Gastroesophageal sphincter (tissue), 4 donors: Measurements from ENCODE around the gene POU2AF3. TPM values are rescaled to one million over a fixed set of nuclear protein-coding genes. Genes with fewer than 3 reads are reported as not detected.

Experiments used
- ATAC-seq: fragments of 150-250 bp; one replicate; pipeline ENCODE4 v1.9.1; 2016; ENCODE audit warnings: mild to moderate bottlenecking, moderate library complexity
- H3K27ac ChIP-seq, 4 donors: fragments of 200-600 bp; sonication (generic) in 3 of 4; 1 replicate in 3 of 4; 2 replicates in 1 of 4; pipeline ENCODE4 v1.5.1; 2016 to 2019
- H3K27me3 ChIP-seq: fragments of 200-600 bp; sonication (generic); one replicate; pipeline ENCODE4 v1.5.1; 2019
- H3K36me3 ChIP-seq, 2 donors: fragments of 200-600 bp; sonication (generic); one replicate each; pipeline ENCODE4 v1.5.1; 2019; ENCODE audit warnings: control low read depth in 1 of 2
- H3K4me1 ChIP-seq, 3 donors: fragments of 200-600 bp; sonication (generic); 1 replicate in 2 of 3; 2 replicates in 1 of 3; pipeline ENCODE4 v1.5.1; 2016 to 2019; ENCODE audit warnings: control low read depth in 2 of 3
- H3K4me3 ChIP-seq, 2 donors: fragments of 200-600 bp; sonication (generic); one replicate each; pipeline ENCODE4 v1.5.1; 2019; ENCODE audit warnings: mild to moderate bottlenecking in 1 of 2, moderate library complexity in 1 of 2
- H3K9me3 ChIP-seq, 3 donors: fragments of 200-600 bp; sonication (generic); one replicate each; pipeline ENCODE4 v1.5.1; 2017 to 2019; ENCODE audit warnings: control low read depth in 2 of 3
- EP300 ChIP-seq: sonication (generic); formaldehyde crosslinking; IDR thresholded peaks from one replicate; pipeline ENCODE4 v1.6.1; 2017; ENCODE audit warnings: antibody characterized with exemption, mild to moderate bottlenecking
- POLR2A ChIP-seq, 2 donors: fragments of 450-650 bp; IDR thresholded peaks; one replicate each; pipeline ENCODE4 v1.6.1; 2017; ENCODE audit warnings: antibody characterized with exemption in 2 of 2, mild to moderate bottlenecking in 2 of 2, moderate library complexity in 1 of 2
- POLR2AphosphoS5 ChIP-seq: sonication (generic); formaldehyde crosslinking; IDR thresholded peaks from one replicate; pipeline ENCODE4 v1.6.1; 2017; ENCODE audit warnings: antibody characterized with exemption
- WGBS, 2 donors: methylation state at CpG; one replicate each; pipeline ENCODE4 v1.1.5; 2018; ENCODE audit warnings: low coverage in 1 of 2; 5-methylcytosine and 5-hydroxymethylcytosine counted together
- total RNA-seq, 4 donors: library from RNA; depleted of rRNA; stranded (reverse); fragments of >200 nt; gene quantifications; one replicate each; pipeline ENCODE4 v1.1.0, GENCODE V29; 2016
- TF ChIP-seq, protein P1 (sequence below), 4 experiments: fragments of 200-600 bp in 2 of 4; fragments of 450-650 bp in 2 of 4; sonication (generic) in 1 of 4; IDR thresholded peaks; one replicate each; pipeline ENCODE4 v1.5.1; 2017 to 2019; ENCODE audit warnings: antibody characterized with exemption in 4 of 4, mild to moderate bottlenecking in 2 of 4, moderate library complexity in 2 of 4

POU2AF3 gene
- total RNA-seq, 4 donors from 2014 or later: 1.5 to 3.8 (median 2.2) TPM

DNA sequence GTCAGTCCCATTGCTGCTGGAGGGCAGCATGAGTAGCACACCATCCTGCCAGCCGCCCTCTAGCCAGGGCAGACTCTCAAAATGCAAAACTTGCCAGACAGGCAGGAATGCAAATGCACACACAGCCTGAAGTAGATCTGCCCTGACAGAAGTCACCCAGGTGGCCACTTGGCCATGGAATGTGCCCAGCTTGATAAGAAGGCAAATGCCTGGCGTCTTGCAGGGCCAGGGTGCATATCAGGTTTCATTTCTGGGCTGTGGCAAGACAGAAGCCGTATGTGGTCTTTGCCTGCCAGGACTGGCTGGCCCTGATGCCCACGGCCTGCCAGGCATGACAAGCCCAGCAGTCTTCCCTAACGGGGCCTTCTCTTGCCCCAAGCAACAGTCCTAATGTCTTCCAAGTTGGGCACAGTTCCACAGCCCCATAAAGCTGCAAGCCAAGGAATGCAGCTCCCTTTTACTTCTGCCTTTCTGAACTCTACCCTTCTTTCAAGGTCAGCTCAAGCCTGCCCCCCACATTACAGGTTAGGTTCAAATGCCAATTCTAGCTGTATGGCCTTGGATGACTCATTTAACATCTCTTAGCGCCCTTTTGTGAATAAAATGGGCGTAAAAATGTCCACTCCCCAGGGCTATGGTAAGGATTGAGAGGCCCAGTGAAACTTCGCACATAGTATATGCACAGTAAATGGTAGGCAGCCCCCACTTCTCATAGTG is 29.7 kb downstream of the POU2AF3 start:
- TF ChIP-seq, protein P1, sequence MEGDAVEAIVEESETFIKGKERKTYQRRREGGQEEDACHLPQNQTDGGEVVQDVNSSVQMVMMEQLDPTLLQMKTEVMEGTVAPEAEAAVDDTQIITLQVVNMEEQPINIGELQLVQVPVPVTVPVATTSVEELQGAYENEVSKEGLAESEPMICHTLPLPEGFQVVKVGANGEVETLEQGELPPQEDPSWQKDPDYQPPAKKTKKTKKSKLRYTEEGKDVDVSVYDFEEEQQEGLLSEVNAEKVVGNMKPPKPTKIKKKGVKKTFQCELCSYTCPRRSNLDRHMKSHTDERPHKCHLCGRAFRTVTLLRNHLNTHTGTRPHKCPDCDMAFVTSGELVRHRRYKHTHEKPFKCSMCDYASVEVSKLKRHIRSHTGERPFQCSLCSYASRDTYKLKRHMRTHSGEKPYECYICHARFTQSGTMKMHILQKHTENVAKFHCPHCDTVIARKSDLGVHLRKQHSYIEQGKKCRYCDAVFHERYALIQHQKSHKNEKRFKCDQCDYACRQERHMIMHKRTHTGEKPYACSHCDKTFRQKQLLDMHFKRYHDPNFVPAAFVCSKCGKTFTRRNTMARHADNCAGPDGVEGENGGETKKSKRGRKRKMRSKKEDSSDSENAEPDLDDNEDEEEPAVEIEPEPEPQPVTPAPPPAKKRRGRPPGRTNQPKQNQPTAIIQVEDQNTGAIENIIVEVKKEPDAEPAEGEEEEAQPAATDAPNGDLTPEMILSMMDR (IDR thresholded peaks at IDR 0.05): no peak
- no peak for TF ChIP-seq EP300
- TF ChIP-seq POLR2A (IDR thresholded peaks at IDR 0.05): no peak
- no peak for TF ChIP-seq POLR2AphosphoS5
- Histone ChIP-seq H3K36me3 (no peaks in the 10 kb centered on the region), H3K4me1 (peaks cover 5 to 65% (median 8%) of the 10 kb centered on the region in 3 donors), H3K4me3 (no peak overlapping the region), H3K27ac (no peak overlapping the region), H3K9me3 (no peaks in the 10 kb centered on the region), H3K27me3 (no peaks in the 10 kb centered on the region)
- ATAC-seq: no peak
- 59 to 65% methylated on average over 5 to 6 of the region's 8 CpGs for WGBS, 2 donors

DNA sequence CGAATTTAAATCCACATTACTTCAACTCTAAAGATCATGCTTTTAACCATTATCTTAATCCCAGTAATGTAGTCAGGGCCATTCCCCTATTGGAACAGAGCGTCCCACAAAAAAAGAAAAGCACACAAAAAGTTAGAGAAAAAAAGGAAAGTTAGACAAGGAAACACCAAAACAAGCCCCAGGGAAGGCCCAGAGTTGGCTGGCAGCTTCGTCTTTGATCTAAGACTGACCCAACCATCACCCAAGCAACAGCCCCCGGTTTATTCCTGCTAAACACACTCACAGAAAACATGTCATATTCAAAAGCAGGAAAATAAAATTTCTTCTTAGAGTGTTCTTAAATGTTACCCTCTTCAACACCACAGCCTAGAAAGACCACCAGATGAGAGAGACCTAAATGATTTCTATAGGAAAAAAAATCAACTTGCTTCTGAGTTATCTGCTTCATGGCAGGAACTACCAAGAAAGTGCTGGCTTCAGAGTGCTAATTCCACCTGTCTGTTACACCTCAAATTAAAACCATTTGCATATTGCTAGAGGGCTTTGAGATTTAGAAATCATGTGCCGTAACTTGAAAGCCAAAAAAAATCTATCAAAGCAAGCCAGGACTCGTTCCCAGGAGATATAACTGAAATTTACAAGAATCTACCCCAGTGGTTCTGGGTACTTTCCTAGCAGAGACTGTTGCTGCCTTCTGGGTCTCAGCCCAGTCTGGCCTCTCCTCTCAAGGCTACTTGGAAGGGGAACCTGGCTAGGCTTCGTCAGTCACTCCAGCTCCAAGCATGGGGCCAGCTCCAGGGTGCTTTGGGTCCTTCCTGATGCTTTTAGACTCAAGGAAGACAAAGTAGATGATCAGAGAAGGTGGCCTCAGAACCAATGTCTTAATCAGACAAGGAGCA is 31.2 kb downstream of the POU2AF3 start:
- Histone ChIP-seq H3K27me3 (no peaks in the 10 kb centered on the region), H3K4me3 (no peak overlapping the region), H3K4me1 (peaks cover 5 to 60% (median 6%) of the 10 kb centered on the region in 3 donors), H3K9me3 (no peaks in the 10 kb centered on the region), H3K36me3 (no peaks in the 10 kb centered on the region), H3K27ac (peak overlapping the region in 2 of 4 donors; percentile 25 to 67)
- TF ChIP-seq POLR2A (IDR thresholded peaks at IDR 0.05): no peak
- TF ChIP-seq EP300: no peak
- TF ChIP-seq POLR2AphosphoS5: no peak
- TF ChIP-seq, protein P1 (IDR thresholded peaks at IDR 0.05): no peak
- ATAC-seq: peak; percentile 37
- WGBS, 2 donors: 60 to 82% methylated on average over 4 to 6 of the region's 7 CpGs

DNA sequence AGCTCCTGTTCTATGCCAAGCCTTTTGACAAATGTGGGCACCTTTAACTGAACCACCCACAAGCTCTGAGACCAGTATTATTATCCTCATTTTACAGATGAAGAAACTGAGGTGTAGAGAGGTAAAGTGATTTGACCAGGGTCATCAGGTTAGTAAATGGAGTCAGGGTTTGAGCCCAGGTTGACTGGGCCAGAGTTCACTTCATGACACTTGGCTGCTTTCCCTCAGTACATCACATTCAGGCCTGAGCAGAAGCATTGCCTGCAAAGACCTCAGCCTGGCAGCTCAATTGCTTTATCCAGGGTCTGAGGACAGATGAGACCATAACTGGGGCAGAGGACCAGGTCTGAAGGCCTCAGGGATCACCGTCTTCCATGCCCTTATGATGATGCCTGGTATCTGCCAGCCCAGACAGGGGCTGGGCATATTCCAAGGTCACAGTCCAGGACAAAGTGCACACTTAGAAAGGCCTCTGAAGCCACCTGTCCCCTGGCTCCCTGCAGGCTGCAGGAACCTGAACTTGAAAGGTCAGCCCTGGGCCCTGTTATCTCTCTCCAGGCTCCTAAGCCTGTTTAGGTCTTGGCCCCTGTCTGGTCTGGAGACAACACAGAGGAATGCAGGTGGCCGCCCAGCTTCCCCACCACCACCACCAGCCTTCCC is 32.0 kb downstream of the POU2AF3 start:
- ATAC-seq: no peak
- WGBS, 2 donors: 100% methylated on average over 1 of the region's 2 CpGs; no CpG with 5 or more reads in 1 of the 2 donors
- no peak overlapping the region for H3K4me3 ChIP-seq
- H3K36me3 ChIP-seq: no peaks in the 10 kb centered on the region
- no peaks in the 10 kb centered on the region for H3K9me3 ChIP-seq
- TF ChIP-seq POLR2AphosphoS5 (no peak), EP300 (no peak), POLR2A (IDR thresholded peaks at IDR 0.05) (no peak)
- TF ChIP-seq, protein P1 (IDR thresholded peaks at IDR 0.05): no peak
- peak overlapping the region in 2 of 4 donors; percentile 67 to 73 for H3K27ac ChIP-seq
- peaks cover 5 to 59% (median 6%) of the 10 kb centered on the region in 3 donors for H3K4me1 ChIP-seq
- no peaks in the 10 kb centered on the region for H3K27me3 ChIP-seq

DNA sequence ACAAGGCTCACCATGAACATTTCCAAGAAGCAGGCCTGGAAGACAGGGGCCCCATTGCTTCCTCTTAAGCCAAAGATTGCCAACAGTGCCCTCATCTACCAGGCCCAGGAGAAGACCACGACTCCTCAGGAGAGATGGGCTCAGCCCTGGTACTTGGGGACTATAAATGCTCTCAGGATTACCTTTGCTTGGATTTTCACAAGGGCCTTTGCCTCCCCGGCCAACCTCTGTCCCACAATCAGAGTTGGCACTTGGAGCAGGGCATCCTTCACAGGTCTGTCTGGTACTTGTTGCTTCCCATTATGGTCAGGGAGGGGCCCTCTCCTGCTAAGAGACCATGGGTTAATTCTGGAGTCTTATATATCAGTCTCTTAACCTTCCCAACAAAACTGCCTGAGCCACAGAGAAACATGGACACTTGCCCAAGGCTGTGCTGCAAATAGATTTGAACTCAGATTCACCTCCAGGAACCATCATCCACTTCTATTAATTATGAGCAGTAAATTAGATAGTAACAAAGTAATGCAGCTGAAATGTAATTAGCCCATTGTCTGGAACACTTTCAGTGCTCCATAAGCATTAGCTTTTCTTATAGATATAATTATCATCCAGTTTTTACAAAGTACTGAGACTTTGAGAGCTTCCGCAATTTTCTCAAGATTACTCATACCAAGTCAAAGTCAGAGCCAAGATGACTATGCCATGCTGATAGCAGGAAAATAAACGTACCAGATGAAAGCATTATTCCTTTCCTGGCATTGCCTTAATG is 33.5 kb downstream of the POU2AF3 start:
- Histone ChIP-seq H3K27me3 (no peaks in the 10 kb centered on the region), H3K4me1 (peaks cover 5 to 59% (median 6%) of the 10 kb centered on the region in 3 donors), H3K9me3 (no peaks in the 10 kb centered on the region), H3K36me3 (no peaks in the 10 kb centered on the region), H3K4me3 (no peak overlapping the region), H3K27ac (peak overlapping the region; percentile 36 to 80 (median 70))
- 24 to 42% methylated on average over 3 to 4 of the region's 4 CpGs for WGBS, 2 donors
- TF ChIP-seq POLR2A (IDR thresholded peaks at IDR 0.05): no peak
- peak; percentile 81 for TF ChIP-seq POLR2AphosphoS5
- peak; percentile 24 for ATAC-seq
